ENCODE measurements around the gene COL6A1.
"Not testable (repeated sequence)": the region's sequence is repeated elsewhere in the genome, so short reads cannot be mapped to it uniquely, and the experiment has no call there.

COL6A1 gene

DNA sequence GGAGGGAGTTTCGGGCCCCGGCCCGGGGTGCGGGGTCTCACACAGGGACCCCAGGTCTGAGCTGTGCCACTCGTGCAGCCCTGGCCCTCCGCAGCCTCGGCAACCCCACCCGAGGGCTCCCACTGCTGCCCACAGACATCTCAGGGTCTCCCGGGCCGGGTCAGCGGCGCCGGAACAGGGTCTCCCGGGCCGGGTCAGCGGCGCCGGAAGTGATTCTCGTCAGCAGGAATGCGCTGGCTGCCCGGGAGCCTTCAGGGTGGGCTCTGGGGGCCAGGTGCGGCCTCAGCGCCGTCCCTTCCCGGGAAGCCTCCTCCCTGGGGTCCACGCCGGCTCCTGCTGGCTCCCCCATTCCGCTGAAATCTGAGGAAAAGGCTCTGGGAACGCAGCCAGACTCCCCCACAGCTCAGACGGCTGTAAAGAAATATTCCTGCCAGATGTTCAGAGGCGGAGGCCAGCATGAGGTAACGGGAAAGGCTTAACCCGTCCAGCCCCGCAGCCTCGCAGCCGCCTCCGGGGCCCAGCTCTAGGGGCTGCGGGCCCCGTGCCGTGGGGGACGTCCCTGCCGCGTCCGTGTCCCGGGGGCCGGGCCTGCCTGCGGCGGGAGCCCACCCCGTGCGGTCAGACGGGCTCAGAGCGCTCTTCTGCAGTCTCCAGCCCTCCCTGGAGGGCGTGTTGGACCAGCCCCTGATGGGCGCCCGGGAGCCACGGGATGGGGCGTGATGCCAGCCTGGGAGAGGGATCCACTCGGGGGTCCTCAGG lies 8.7 kb upstream of the COL6A1 start:
- H3K4me3 ChIP-seq (replicated peaks; ENCODE audit: low read depth, low read length): peak overlapping the region; percentile 44
- DNase-seq (ENCODE audit: extremely low read depth, low read depth): peak; percentile 96
- TF ChIP-seq, protein P1, sequence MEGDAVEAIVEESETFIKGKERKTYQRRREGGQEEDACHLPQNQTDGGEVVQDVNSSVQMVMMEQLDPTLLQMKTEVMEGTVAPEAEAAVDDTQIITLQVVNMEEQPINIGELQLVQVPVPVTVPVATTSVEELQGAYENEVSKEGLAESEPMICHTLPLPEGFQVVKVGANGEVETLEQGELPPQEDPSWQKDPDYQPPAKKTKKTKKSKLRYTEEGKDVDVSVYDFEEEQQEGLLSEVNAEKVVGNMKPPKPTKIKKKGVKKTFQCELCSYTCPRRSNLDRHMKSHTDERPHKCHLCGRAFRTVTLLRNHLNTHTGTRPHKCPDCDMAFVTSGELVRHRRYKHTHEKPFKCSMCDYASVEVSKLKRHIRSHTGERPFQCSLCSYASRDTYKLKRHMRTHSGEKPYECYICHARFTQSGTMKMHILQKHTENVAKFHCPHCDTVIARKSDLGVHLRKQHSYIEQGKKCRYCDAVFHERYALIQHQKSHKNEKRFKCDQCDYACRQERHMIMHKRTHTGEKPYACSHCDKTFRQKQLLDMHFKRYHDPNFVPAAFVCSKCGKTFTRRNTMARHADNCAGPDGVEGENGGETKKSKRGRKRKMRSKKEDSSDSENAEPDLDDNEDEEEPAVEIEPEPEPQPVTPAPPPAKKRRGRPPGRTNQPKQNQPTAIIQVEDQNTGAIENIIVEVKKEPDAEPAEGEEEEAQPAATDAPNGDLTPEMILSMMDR (IDR thresholded peaks at IDR 0.05; ENCODE audit: low read depth, low read length, missing control alignments): no peak

GRCh38 chr21:45973475-45974072 lies 8.0 kb upstream of the COL6A1 start:
- TF ChIP-seq, protein P1 (IDR thresholded peaks at IDR 0.05; ENCODE audit: low read depth, low read length, missing control alignments): peak; percentile 80
- H3K4me3 ChIP-seq (replicated peaks; ENCODE audit: low read depth, low read length): peak overlapping the region; percentile 44
- DNase-seq (ENCODE audit: extremely low read depth, low read depth): no peak

GRCh38 chr21:45974073-45975019 lies 7.2 kb upstream of the COL6A1 start:
- H3K4me3 ChIP-seq (replicated peaks; ENCODE audit: low read depth, low read length): peak overlapping the region; percentile 44

GRCh38 chr21:45975020-45975666 lies 6.4 kb upstream of the COL6A1 start:
- no peak for DNase-seq (ENCODE audit: extremely low read depth, low read depth)
- TF ChIP-seq, protein P1 (IDR thresholded peaks at IDR 0.05; ENCODE audit: low read depth, low read length, missing control alignments): no peak
- H3K4me3 ChIP-seq (replicated peaks; ENCODE audit: low read depth, low read length): peak overlapping the region; percentile 44

More at GRCh38 chr21:45974073-45975019, 7.2 kb upstream of the COL6A1 start:
- TF ChIP-seq, protein P1 (IDR thresholded peaks at IDR 0.05; ENCODE audit: low read depth, low read length, missing control alignments): no peak
- DNase-seq (ENCODE audit: extremely low read depth, low read depth): peak; percentile 75

DNA sequence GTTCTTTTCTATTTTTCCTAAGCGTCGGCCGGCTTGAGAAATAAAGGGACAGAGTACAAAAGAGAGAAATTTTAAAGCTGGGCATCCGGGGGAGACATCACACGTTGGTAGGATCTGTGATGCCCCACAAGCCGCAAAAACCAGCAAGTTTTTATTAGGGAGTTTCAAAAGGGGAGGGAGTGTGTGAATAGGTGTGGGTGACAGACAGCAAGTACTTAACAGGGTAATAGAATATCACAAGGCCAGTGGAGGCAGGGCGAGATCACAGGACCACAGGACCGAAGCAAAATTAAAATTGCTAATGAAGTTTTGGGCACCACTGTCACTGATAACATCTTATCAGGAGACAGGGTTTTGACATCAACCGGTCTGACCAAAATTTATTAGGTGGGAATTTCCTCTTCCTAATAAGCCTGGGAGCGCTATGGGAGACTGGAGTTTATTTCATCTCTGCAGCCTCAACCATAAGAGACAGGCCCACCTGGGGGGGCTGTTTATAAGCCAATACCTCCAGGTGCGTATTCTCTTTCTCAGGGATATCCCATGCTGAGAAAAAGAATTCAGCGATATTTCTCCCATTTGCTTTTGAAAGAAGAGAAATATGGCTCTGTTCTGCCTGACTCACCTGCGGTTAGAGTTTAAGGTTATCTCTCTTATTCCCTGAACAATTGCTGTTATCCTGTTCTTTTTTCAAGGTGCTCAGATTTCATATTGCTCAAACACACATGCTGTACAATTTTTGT lies 5.7 kb upstream of the COL6A1 start:
- DNase-seq (ENCODE audit: extremely low read depth, low read depth); H3K4me3 ChIP-seq (replicated peaks; ENCODE audit: low read depth, low read length): not testable (repeated sequence)

GRCh38 chr21:45976701-45977311 lies 4.8 kb upstream of the COL6A1 start:
- no peak for DNase-seq (ENCODE audit: extremely low read depth, low read depth)
- TF ChIP-seq, protein P1 (IDR thresholded peaks at IDR 0.05; ENCODE audit: low read depth, low read length, missing control alignments): no peak

More at GRCh38 chr21:45976701-45977311, 4.8 kb upstream of the COL6A1 start:
- 0 out of 2 replicates have a peak overlapping the region, but pooled peaks have one; percentile 9 for H3K4me3 ChIP-seq (replicated peaks; ENCODE audit: low read depth, low read length)

Measured in HFF-Myc (cell line).